ENCODE results near the gene CACNA1D. TPM values are rescaled to one million over a fixed set of nuclear protein-coding genes. Genes with fewer than 3 reads are reported as not detected.

The CACNA1D gene
- total RNA-seq, 1 donor from 2014 or later = 1.9 TPM

DNA sequence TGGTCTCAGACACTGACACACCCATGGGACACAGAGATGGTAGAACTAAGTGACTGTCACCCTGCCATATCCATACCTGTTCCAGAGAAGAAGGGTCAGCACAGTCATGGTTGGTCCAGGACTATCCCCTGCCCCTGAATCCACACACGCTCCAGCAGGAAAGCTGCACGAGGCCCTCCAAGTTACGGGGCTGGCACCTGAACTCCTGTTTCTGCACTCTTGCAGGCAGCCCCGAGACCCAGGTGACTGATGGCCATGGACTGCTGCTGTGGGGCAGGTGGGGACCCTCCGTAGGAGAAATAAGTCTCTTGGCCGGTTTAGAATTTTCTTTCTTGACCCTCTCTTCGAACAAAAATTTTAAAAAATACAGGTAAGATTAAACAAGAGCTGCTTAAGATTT is 321.2 kb downstream of the CACNA1D start:
- POLR2A ChIA-PET = no interaction called here
- intact Hi-C loops (cut with micrococcal nuclease) = no loop called here
- H3K4me3 Mint-ChIP-seq = no peak overlapping the region
- H3K4me1 Mint-ChIP-seq = no peaks in the 10 kb centered on the region
- H3K27me3 Mint-ChIP-seq = no peaks in the 10 kb centered on the region
- H3K9me3 Mint-ChIP-seq = no peaks in the 10 kb centered on the region
- no peak overlapping the region for H3K27ac Mint-ChIP-seq
- no peaks in the 10 kb centered on the region for H3K36me3 Mint-ChIP-seq (ENCODE audit: low read depth)
- DNase-seq (no peak), ATAC-seq (ENCODE audit: low read depth) (no peak)
- TF ChIP-seq, protein P1, sequence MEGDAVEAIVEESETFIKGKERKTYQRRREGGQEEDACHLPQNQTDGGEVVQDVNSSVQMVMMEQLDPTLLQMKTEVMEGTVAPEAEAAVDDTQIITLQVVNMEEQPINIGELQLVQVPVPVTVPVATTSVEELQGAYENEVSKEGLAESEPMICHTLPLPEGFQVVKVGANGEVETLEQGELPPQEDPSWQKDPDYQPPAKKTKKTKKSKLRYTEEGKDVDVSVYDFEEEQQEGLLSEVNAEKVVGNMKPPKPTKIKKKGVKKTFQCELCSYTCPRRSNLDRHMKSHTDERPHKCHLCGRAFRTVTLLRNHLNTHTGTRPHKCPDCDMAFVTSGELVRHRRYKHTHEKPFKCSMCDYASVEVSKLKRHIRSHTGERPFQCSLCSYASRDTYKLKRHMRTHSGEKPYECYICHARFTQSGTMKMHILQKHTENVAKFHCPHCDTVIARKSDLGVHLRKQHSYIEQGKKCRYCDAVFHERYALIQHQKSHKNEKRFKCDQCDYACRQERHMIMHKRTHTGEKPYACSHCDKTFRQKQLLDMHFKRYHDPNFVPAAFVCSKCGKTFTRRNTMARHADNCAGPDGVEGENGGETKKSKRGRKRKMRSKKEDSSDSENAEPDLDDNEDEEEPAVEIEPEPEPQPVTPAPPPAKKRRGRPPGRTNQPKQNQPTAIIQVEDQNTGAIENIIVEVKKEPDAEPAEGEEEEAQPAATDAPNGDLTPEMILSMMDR (IDR thresholded peaks at IDR 0.05) = no peak
- CTCF ChIA-PET = no interaction called here

- TF ChIP-seq, protein P1 (IDR thresholded peaks at IDR 0.05) = no peak
- ChIA-PET POLR2A (interaction anchor here (0.7 kb wide), 2 partner anchors 13 to 31 kb away, joined by 7 to 10 read pairs; no protein-coding TSS in a partner anchor), CTCF (no interaction called here)
- intact Hi-C loops (cut with micrococcal nuclease) = no loop called here
- H3K9me3 Mint-ChIP-seq = no peaks in the 10 kb centered on the region
- H3K27me3 Mint-ChIP-seq = no peaks in the 10 kb centered on the region
- no peak overlapping the region for H3K4me3 Mint-ChIP-seq
- DNase-seq (no peak), ATAC-seq (ENCODE audit: low read depth) (no peak)
- H3K4me1 Mint-ChIP-seq = no peaks in the 10 kb centered on the region
- H3K27ac Mint-ChIP-seq = no peak overlapping the region
- H3K36me3 Mint-ChIP-seq (ENCODE audit: low read depth) = no peaks in the 10 kb centered on the region
Measured at GRCh38 chr3:53816425-53816824, 322.0 kb downstream of the CACNA1D start.

DNA sequence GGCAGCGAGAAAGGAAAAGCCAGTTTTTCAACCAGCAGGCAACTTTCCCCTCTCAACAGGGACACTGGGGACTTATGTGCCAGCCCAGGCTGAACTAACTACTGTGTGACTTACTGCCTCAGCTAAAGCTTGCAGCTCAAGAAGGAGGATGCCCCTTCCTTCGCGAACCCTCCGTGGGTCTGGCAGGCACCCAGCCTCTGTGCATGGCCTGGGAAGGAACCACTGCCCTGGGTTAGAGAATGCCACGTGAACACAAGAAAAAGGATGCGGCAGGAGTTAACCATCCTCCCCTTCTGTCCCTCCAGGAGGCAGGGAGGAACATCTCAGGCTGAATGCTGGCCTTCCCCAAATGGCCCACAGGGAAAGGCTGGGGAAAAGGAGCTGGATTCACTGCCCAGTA is 322.8 kb downstream of the CACNA1D start:
- TF ChIP-seq, protein P1 (IDR thresholded peaks at IDR 0.05) = no peak

DNA sequence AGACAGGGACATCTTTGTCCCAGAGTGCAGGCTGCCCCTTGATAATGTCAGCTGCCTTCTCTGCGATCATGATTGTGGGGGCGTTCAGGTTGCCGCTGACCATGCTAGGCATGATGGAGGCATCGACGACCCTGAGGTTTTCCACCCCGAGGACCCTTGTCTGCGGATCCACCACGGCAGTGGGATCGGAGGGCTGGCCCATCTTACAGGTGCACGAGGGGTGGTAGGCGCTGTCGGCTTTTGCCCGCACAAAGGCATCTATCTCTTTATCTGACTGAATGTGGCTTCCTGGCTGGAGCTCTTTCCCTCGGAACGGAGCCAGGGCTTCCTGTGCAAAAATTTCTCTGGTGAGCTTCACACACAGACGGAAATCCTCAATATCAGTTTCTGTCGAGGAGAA is 323.4 kb downstream of the CACNA1D start:
- Mint-ChIP-seq H3K4me3 (no peak overlapping the region), H3K36me3 (ENCODE audit: low read depth) (no peaks in the 10 kb centered on the region), H3K4me1 (no peaks in the 10 kb centered on the region), H3K27ac (no peak overlapping the region), H3K9me3 (no peaks in the 10 kb centered on the region), H3K27me3 (no peaks in the 10 kb centered on the region)
- TF ChIP-seq, protein P1 (IDR thresholded peaks at IDR 0.05) = no peak
- CTCF ChIA-PET = no interaction called here
- ATAC-seq (ENCODE audit: low read depth) (no peak), DNase-seq (no peak)
- POLR2A ChIA-PET = no interaction called here
- intact Hi-C loops (cut with micrococcal nuclease) = no loop called here

More for the DNA sequence above, 322.8 kb downstream of the CACNA1D start:
- Mint-ChIP-seq H3K4me1 (no peaks in the 10 kb centered on the region), H3K36me3 (ENCODE audit: low read depth) (no peaks in the 10 kb centered on the region), H3K27ac (no peak overlapping the region), H3K9me3 (no peaks in the 10 kb centered on the region), H3K4me3 (no peak overlapping the region), H3K27me3 (no peaks in the 10 kb centered on the region)
- no peak for DNase-seq
- no peak for ATAC-seq (ENCODE audit: low read depth)
- ChIA-PET POLR2A (interaction anchor here (0.7 kb wide), 2 partner anchors 14 to 32 kb away, joined by 7 to 10 read pairs; no protein-coding TSS in a partner anchor), CTCF (no interaction called here)
- intact Hi-C loops (cut with micrococcal nuclease) = no loop called here

- TF ChIP-seq, protein P1 (IDR thresholded peaks at IDR 0.05) = no peak
- Mint-ChIP-seq H3K4me3 (no peak overlapping the region), H3K27ac (no peak overlapping the region), H3K27me3 (no peaks in the 10 kb centered on the region), H3K36me3 (ENCODE audit: low read depth) (no peaks in the 10 kb centered on the region), H3K4me1 (no peaks in the 10 kb centered on the region), H3K9me3 (no peaks in the 10 kb centered on the region)
- DNase-seq (no peak), ATAC-seq (ENCODE audit: low read depth) (no peak)
- ChIA-PET CTCF (no interaction called here), POLR2A (no interaction called here)
- intact Hi-C loops (cut with micrococcal nuclease) = no loop called here
Measured at GRCh38 chr3:53818221-53819162, 324.1 kb downstream of the CACNA1D start.

Measured in activated B cell treated with CpG ODN at 0.5 μM for 24 hours (primary cell).